Peyer's patch (tissue), 4 donors: ENCODE data around the gene CAPN7.

Source experiments
- CTCF ChIP-seq, 6 experiments: fragments of 450-650 bp in 4 of 6; fragments of 200-600 bp in 2 of 6; sonication (generic) in 1 of 6; IDR thresholded peaks; one replicate each; pipeline ENCODE4 v1.5.1; 2017 to 2019; ENCODE audit warnings: antibody characterized with exemption in 6 of 6, mild to moderate bottlenecking in 3 of 6, moderate library complexity in 1 of 6
- POLR2A ChIP-seq, 2 donors: fragments of 450-650 bp; IDR thresholded peaks; one replicate each; pipeline ENCODE4 v1.5.1; 2017; ENCODE audit warnings: antibody characterized with exemption in 2 of 2, mild to moderate bottlenecking in 2 of 2, moderate library complexity in 2 of 2

GRCh38 chr3:15260531-15260930 lies 54.5 kb downstream of the CAPN7 start:
- TF ChIP-seq CTCF (IDR thresholded peaks at IDR 0.05) (no peak), POLR2A (IDR thresholded peaks at IDR 0.05) (no peak)
